ENCODE results near the gene CPZ.
"Not testable (repeated sequence)": the region's sequence is repeated elsewhere in the genome, so short reads cannot be mapped to it uniquely, and the experiment has no call there.

CPZ gene

GRCh38 chr4:8648816-8649630, 56.5 kb downstream of the CPZ start:
- Mint-ChIP-seq H3K36me3 (ENCODE audit: insufficient read depth) (no peaks in the 10 kb centered on the region), H3K4me1 (ENCODE audit: low read depth in 2 of 2) (peaks cover 0 to 3% of the 10 kb centered on the region in 2 donors), H3K4me3 (no peak overlapping the region), H3K27ac (no peak overlapping the region), H3K27me3 (peaks cover 0 to 23% of the 10 kb centered on the region in 2 donors), H3K9me3 (peaks cover 0 to under 1% of the 10 kb centered on the region in 2 donors)
- ATAC-seq (replicated peaks): no peak
- no peak for DNase-seq

GRCh38 chr4:8649631-8650361, 57.2 kb downstream of the CPZ start:
- Mint-ChIP-seq H3K36me3 (ENCODE audit: insufficient read depth) (no peaks in the 10 kb centered on the region), H3K9me3 (peaks cover 3 to 8% of the 10 kb centered on the region in 2 donors), H3K4me1 (ENCODE audit: low read depth in 2 of 2) (peaks cover 0 to 3% of the 10 kb centered on the region in 2 donors), H3K4me3 (no peak overlapping the region), H3K27ac (no peak overlapping the region), H3K27me3 (peaks cover 0 to 23% of the 10 kb centered on the region in 2 donors)
- ATAC-seq (replicated peaks) (no peak), DNase-seq (no peak)

DNA sequence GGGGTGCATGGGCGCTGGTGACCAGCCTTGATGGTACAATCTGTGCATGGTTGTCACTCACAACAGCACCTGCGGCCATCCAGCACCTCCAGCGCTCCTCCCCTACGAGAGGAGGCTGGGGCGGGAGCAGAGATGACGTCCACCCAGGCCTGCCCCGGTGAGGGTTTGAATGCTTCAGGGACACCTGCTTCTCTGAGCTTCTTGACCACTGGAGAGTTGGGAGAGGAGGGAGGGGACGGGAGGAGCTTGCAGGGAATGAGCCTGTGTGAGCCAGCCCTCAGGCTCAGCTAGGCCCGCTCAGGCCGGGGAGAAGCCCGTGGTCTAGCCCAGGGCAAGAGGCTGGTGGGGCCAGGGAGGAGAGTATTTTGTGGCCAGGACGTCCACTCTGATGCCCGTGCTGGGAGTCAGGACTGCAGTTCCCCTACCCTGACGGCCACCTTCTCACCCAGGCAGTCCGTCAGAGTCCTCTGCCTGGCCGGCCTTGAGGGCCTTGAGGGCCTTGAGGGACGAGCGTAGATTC, 59.2 kb downstream of the CPZ start:
- Mint-ChIP-seq H3K9me3 (peaks cover 3 to 8% of the 10 kb centered on the region in 2 donors), H3K36me3 (ENCODE audit: insufficient read depth) (no peaks in the 10 kb centered on the region)

GRCh38 chr4:8652181-8653078, 59.9 kb downstream of the CPZ start:
- H3K27me3 Mint-ChIP-seq: peaks cover 7 to 33% of the 10 kb centered on the region in 2 donors
- H3K36me3 Mint-ChIP-seq (ENCODE audit: insufficient read depth): no peaks in the 10 kb centered on the region
- DNase-seq: no peak
- H3K27ac Mint-ChIP-seq: no peak overlapping the region
- peaks cover 3 to 8% of the 10 kb centered on the region in 2 donors for H3K9me3 Mint-ChIP-seq
- no peak for ATAC-seq (replicated peaks)
- no peak overlapping the region for H3K4me3 Mint-ChIP-seq
- peaks cover 0 to 3% of the 10 kb centered on the region in 2 donors for H3K4me1 Mint-ChIP-seq (ENCODE audit: low read depth in 2 of 2)

More for the DNA sequence above, 59.2 kb downstream of the CPZ start:
- peaks cover 7 to 31% of the 10 kb centered on the region in 2 donors for H3K27me3 Mint-ChIP-seq
- no peak for ATAC-seq (replicated peaks)
- peaks cover 0 to 3% of the 10 kb centered on the region in 2 donors for H3K4me1 Mint-ChIP-seq (ENCODE audit: low read depth in 2 of 2)
- no peak overlapping the region for H3K27ac Mint-ChIP-seq
- DNase-seq: no peak
- H3K4me3 Mint-ChIP-seq: no peak overlapping the region

DNA sequence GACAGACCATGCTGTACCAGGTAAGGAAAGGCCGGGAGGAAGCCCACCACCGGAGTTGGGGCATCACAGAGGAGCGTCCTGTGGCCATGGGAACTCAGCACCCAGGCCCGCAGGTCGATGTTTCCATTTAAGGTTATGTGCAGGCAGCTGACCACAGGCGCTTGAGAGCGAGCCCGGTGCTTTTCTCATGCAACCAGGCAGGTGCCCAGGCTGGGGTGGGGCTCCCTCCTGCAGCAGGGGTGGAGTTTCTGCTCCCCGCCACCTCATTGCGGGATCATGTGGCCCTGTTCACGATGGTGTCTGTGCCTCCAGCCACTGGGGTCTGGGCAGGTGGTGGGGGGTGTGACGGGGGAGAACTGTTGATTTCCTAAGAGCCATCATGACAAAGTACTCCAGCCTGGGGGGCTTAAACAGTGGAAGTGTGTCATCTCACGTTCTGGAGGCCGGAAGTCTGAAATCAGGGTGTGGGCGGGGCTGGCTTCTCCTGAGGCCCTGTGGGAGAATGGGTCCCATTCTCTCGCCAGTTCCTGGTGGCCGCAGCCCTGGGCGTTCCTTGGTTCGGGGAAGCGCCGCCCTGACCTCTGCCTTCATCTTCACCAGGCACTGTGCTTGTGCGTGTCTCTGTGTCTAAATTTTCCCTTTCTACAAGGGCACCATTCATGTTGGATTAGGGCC, 60.9 kb downstream of the CPZ start:
- ATAC-seq (replicated peaks): no peak
- no peak overlapping the region for H3K4me3 Mint-ChIP-seq
- peaks cover 3 to 8% of the 10 kb centered on the region in 2 donors for H3K9me3 Mint-ChIP-seq
- H3K36me3 Mint-ChIP-seq (ENCODE audit: insufficient read depth): no peaks in the 10 kb centered on the region
- H3K27ac Mint-ChIP-seq: no peak overlapping the region
- peaks cover 0 to 3% of the 10 kb centered on the region in 2 donors for H3K4me1 Mint-ChIP-seq (ENCODE audit: low read depth in 2 of 2)
- no peak for DNase-seq
- H3K27me3 Mint-ChIP-seq: peaks cover 15 to 43% of the 10 kb centered on the region in 2 donors

DNA sequence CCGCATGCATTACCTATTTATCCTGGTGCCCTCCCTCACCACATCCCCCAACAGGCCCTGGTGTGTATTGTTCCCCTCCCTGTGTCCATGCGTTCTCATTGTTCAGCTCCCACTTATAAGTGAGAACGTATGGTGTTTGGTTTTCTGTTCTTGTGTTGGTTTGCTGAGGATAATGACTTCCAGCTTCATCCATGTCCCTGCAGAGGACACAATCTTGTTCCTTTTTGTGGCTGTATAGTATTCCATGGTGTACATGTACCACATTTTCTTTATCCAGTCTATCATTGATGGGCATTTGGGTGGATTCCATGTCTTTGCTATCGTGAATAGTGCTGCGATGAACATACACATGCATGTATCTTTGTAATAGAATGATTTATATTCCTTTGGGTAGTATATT, 61.6 kb downstream of the CPZ start:
- H3K36me3 Mint-ChIP-seq (ENCODE audit: insufficient read depth): not testable (repeated sequence)

DNA sequence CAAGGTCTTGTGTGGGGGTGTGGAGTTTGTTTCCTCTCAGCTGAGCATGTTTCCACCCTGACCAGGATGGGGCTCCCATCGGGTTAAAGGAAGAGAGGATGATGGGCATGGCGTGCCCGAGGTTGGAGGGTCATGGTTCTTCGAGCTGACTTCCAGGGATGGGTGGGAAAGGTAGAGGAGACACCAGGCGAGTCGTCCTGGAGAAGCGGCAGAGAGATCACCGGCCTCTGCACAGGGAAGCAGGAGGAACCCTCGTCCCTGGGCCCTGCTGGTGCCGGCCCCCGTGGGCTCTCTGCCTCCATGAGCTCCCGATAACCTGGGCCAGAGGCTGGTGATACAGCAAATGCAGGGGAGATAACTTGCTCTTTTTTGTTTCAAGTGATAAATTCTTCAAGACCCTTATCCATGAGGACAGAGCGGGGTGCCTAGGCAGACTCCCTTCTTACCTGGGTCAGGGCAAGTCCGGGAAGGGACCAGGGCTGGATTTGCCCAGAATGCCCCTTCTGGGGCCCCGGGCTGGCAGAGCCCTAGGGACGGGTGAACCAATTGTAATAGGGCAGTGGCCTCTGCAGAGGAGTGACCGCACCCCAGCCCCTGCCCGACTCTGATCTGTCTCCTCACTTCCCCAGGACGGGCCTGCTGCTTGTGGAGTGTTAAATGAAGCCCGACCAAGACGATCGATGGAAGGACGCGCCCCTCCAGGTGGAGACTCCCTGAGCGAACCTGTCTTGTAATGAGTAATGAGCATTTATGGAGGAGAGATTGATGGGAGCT, 63.0 kb downstream of the CPZ start:
- Mint-ChIP-seq H3K4me3 (no peak overlapping the region), H3K36me3 (ENCODE audit: insufficient read depth) (no peaks in the 10 kb centered on the region), H3K4me1 (ENCODE audit: low read depth in 2 of 2) (no peaks in the 10 kb centered on the region), H3K27me3 (peaks cover 19 to 37% of the 10 kb centered on the region in 2 donors), H3K9me3 (peaks cover 3 to 8% of the 10 kb centered on the region in 2 donors), H3K27ac (no peak overlapping the region)
- ATAC-seq (replicated peaks) (no peak), DNase-seq (no peak)

More for the DNA sequence above, 61.6 kb downstream of the CPZ start:
- H3K27me3 Mint-ChIP-seq: peaks cover 15 to 40% of the 10 kb centered on the region in 2 donors
- H3K4me3 Mint-ChIP-seq; DNase-seq; H3K27ac Mint-ChIP-seq; H3K9me3 Mint-ChIP-seq; H3K4me1 Mint-ChIP-seq (ENCODE audit: low read depth in 2 of 2); ATAC-seq (replicated peaks): not testable (repeated sequence)

- Mint-ChIP-seq H3K4me3 (no peak overlapping the region), H3K4me1 (ENCODE audit: low read depth in 2 of 2) (no peaks in the 10 kb centered on the region), H3K27ac (no peak overlapping the region), H3K36me3 (ENCODE audit: insufficient read depth) (no peaks in the 10 kb centered on the region), H3K9me3 (peaks cover 3 to 8% of the 10 kb centered on the region in 2 donors), H3K27me3 (peaks cover 23 to 39% of the 10 kb centered on the region in 2 donors)
- DNase-seq: no peak
- ATAC-seq (replicated peaks): no peak
Observed at GRCh38 chr4:8656185-8656517, 63.6 kb downstream of the CPZ start.

GRCh38 chr4:8656711-8657380, 64.3 kb downstream of the CPZ start:
- H3K9me3 Mint-ChIP-seq: peaks cover 3 to 8% of the 10 kb centered on the region in 2 donors
- no peak overlapping the region for H3K27ac Mint-ChIP-seq
- H3K4me3 Mint-ChIP-seq: no peak overlapping the region
- ATAC-seq (replicated peaks): no peak
- H3K36me3 Mint-ChIP-seq (ENCODE audit: insufficient read depth): peaks cover 3% of the 10 kb centered on the region
- no peak for DNase-seq
- H3K4me1 Mint-ChIP-seq (ENCODE audit: low read depth in 2 of 2): no peaks in the 10 kb centered on the region
- peaks cover 23 to 46% of the 10 kb centered on the region in 2 donors for H3K27me3 Mint-ChIP-seq

- H3K36me3 Mint-ChIP-seq (ENCODE audit: insufficient read depth): peaks cover 3% of the 10 kb centered on the region
- no peaks in the 10 kb centered on the region for H3K4me1 Mint-ChIP-seq (ENCODE audit: low read depth in 2 of 2)
- peaks cover 3 to 8% of the 10 kb centered on the region in 2 donors for H3K9me3 Mint-ChIP-seq
- H3K27ac Mint-ChIP-seq: no peak overlapping the region
- no peak for ATAC-seq (replicated peaks)
- peaks cover 23 to 53% of the 10 kb centered on the region in 2 donors for H3K27me3 Mint-ChIP-seq
- H3K4me3 Mint-ChIP-seq: no peak overlapping the region
- no peak for DNase-seq
Observed at GRCh38 chr4:8657381-8658088, 65.0 kb downstream of the CPZ start.

- no peak for DNase-seq
- Mint-ChIP-seq H3K36me3 (ENCODE audit: insufficient read depth) (peaks cover 3% of the 10 kb centered on the region), H3K27me3 (peaks cover 31 to 61% of the 10 kb centered on the region in 2 donors), H3K4me1 (ENCODE audit: low read depth in 2 of 2) (no peaks in the 10 kb centered on the region), H3K9me3 (no peaks in the 10 kb centered on the region), H3K27ac (no peak overlapping the region), H3K4me3 (no peak overlapping the region)
- no peak for ATAC-seq (replicated peaks)
Observed at GRCh38 chr4:8662776-8663175, 70.2 kb downstream of the CPZ start.
